GM21737 (cell line): ENCODE measurements around the gene CACNG3.
"Not testable (repeated sequence)": the region's sequence is repeated elsewhere in the genome, so short reads cannot be mapped to it uniquely, and the experiment has no call there.

Source experiments
- ATAC-seq: cut with Tn5 transposase; IDR thresholded peaks from one replicate; pipeline ENCODE4 v1.9.1; 2021; ENCODE audit warnings: mild to moderate bottlenecking, moderate library complexity; ENCODE audit not compliant: unreplicated experiment

Gene CACNG3

GRCh38 chr16:24255456-24256371 lies at the start of gene CACNG3:
Gene CACNG3, plus strand, starts transcription at chr16:24256335. Its CDS starts 420 bp downstream, at chr16:24256755.
- ATAC-seq, result no peak

GRCh38 chr16:24206926-24207325 lies 49.2 kb upstream of the CACNG3 start:
- no peak for ATAC-seq

- no peak for ATAC-seq
Observed at GRCh38 chr16:24208710-24209109, 47.4 kb upstream of the CACNG3 start.

- no peak for ATAC-seq
Observed at GRCh38 chr16:24214992-24215391, 41.1 kb upstream of the CACNG3 start.

- no peak for ATAC-seq
Observed at GRCh38 chr16:24216961-24217360, 39.2 kb upstream of the CACNG3 start.

- no peak for ATAC-seq
Observed at GRCh38 chr16:24217461-24217860, 38.7 kb upstream of the CACNG3 start.

GRCh38 chr16:24218299-24218698 lies 37.8 kb upstream of the CACNG3 start:
- no peak for ATAC-seq

- ATAC-seq, result no peak
Observed at GRCh38 chr16:24221219-24221618, 34.9 kb upstream of the CACNG3 start.

- no peak for ATAC-seq
Observed at GRCh38 chr16:24228514-24228913, 27.6 kb upstream of the CACNG3 start.

GRCh38 chr16:24232936-24233335 lies 23.2 kb upstream of the CACNG3 start:
- no peak for ATAC-seq

GRCh38 chr16:24234737-24235136 lies 21.4 kb upstream of the CACNG3 start:
- ATAC-seq, result no peak

- no peak for ATAC-seq
Observed at GRCh38 chr16:24235806-24236205, 20.3 kb upstream of the CACNG3 start.

- not testable (repeated sequence) for ATAC-seq
Observed at GRCh38 chr16:24238846-24239245, 17.3 kb upstream of the CACNG3 start.

GRCh38 chr16:24246911-24247607 lies 9.1 kb upstream of the CACNG3 start:
- ATAC-seq, result no peak

- no peak for ATAC-seq
Observed at GRCh38 chr16:24253192-24253591, 2.9 kb upstream of the CACNG3 start.

GRCh38 chr16:24257958-24258357 lies 1.8 kb downstream of the CACNG3 start:
- ATAC-seq, result no peak

GRCh38 chr16:24258791-24259190 lies 2.7 kb downstream of the CACNG3 start:
- ATAC-seq, result no peak

- ATAC-seq, result no peak
Observed at GRCh38 chr16:24262816-24263215, 6.7 kb downstream of the CACNG3 start.

GRCh38 chr16:24270721-24271442 lies 14.7 kb downstream of the CACNG3 start:
- ATAC-seq, result no peak

GRCh38 chr16:24272379-24272778 lies 16.2 kb downstream of the CACNG3 start:
- no peak for ATAC-seq

GRCh38 chr16:24273508-24274182 lies 17.5 kb downstream of the CACNG3 start:
- ATAC-seq, result no peak
